ENCODE measurements around the gene MPP2.

DNA sequence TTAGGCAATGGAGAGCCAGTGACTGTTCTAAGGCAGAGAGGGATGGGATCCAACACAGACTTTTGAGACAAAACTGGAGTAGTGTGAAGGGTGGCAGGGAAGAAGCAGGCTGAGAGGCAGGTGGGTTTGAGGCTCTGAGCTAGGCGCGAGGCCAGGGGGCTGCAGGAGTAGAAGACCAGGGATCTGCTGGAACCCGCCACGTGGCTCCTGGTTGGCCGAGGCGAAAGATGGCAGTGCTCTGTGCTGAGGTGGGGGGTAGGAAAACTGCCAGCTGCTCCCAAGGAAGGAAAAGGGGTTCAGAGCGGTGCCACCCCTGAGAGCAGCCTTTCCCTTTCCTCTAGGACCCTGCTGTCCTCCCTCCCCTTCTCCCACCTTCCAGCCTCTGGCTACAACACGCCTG is 54.8 kb downstream of the MPP2 start:
- TF ChIP-seq EZH2phosphoT487 (conservative IDR thresholded peaks at IDR 0.05; ENCODE audit: low read length) = no peak
- TF ChIP-seq, protein P1, sequence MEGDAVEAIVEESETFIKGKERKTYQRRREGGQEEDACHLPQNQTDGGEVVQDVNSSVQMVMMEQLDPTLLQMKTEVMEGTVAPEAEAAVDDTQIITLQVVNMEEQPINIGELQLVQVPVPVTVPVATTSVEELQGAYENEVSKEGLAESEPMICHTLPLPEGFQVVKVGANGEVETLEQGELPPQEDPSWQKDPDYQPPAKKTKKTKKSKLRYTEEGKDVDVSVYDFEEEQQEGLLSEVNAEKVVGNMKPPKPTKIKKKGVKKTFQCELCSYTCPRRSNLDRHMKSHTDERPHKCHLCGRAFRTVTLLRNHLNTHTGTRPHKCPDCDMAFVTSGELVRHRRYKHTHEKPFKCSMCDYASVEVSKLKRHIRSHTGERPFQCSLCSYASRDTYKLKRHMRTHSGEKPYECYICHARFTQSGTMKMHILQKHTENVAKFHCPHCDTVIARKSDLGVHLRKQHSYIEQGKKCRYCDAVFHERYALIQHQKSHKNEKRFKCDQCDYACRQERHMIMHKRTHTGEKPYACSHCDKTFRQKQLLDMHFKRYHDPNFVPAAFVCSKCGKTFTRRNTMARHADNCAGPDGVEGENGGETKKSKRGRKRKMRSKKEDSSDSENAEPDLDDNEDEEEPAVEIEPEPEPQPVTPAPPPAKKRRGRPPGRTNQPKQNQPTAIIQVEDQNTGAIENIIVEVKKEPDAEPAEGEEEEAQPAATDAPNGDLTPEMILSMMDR (IDR thresholded peaks at IDR 0.05; ENCODE audit: insufficient read depth, low read length, poor library complexity, severe bottlenecking) = no peak
